SK-N-SH treated with all-trans-retinoic acid at 6 μM for 48 hours (cell line): ENCODE measurements around the gene KRT76.

ENCODE experiments used
- ATAC-seq: fragments of 200-7000 bp; cut with Tn5 transposase; 3 replicates; pipeline ENCODE4 v1.9.1; 2020; ENCODE audit warnings: mild to moderate bottlenecking, moderate library complexity
- ARNTL ChIP-seq: fragments of 450-650 bp; formaldehyde crosslinking; IDR thresholded peaks from 2 replicates; pipeline ENCODE4 v1.5.0; 2020; ENCODE audit warnings: low read depth, mild to moderate bottlenecking, moderate library complexity, borderline replicate concordance
- BACH2 ChIP-seq: fragments of 250-450 bp; sonication (Bioruptor Pico); IDR thresholded peaks from 2 replicates; pipeline ENCODE4 v1.9.0; 2021; ENCODE audit warnings: mild to moderate bottlenecking, borderline replicate concordance
- CSDC2 ChIP-seq: fragments of 250-450 bp; sonication (Bioruptor Pico); IDR thresholded peaks from 2 replicates; pipeline ENCODE4 v1.5.0; 2020; ENCODE audit warnings: mild to moderate bottlenecking, moderate library complexity
- CSRNP3 ChIP-seq: fragments of 250-450 bp; sonication (Bioruptor Pico); IDR thresholded peaks from 2 replicates; pipeline ENCODE4 v1.5.1; 2021; ENCODE audit warnings: mild to moderate bottlenecking, moderate library complexity
- GLIS3 ChIP-seq: fragments of 250-450 bp; sonication (Bioruptor Pico); IDR thresholded peaks from 2 replicates; pipeline ENCODE4 v1.5.0; 2020; ENCODE audit warnings: mild to moderate bottlenecking, moderate library complexity
- PPARA ChIP-seq: fragments of 250-450 bp; sonication (Bioruptor Pico); IDR thresholded peaks from 2 replicates; pipeline ENCODE4 v1.5.0; 2020; ENCODE audit warnings: mild to moderate bottlenecking, borderline replicate concordance
- RARB ChIP-seq: fragments of 250-450 bp; sonication (Bioruptor Pico); IDR thresholded peaks from 2 replicates; pipeline ENCODE4 v1.8.0; 2021; ENCODE audit warnings: mild to moderate bottlenecking, moderate library complexity
- SNAI2 ChIP-seq: fragments of 250-450 bp; sonication (Bioruptor Pico); IDR thresholded peaks from 2 replicates; pipeline ENCODE4 v1.5.0; 2020; ENCODE audit warnings: mild to moderate bottlenecking, moderate library complexity
- TCF4 ChIP-seq: fragments of 250-450 bp; sonication (Bioruptor Pico); IDR thresholded peaks from 2 replicates; pipeline ENCODE4 v1.8.0; 2021; ENCODE audit warnings: mild to moderate bottlenecking, moderate library complexity, borderline replicate concordance
- TOX ChIP-seq: fragments of 250-450 bp; sonication (Bioruptor Pico); IDR thresholded peaks from 2 replicates; pipeline ENCODE4 v1.8.0; 2021; ENCODE audit warnings: mild to moderate bottlenecking, moderate library complexity, borderline replicate concordance
- ZC3H10 ChIP-seq: fragments of 250-450 bp; sonication (Bioruptor Pico); IDR thresholded peaks from 2 replicates; pipeline ENCODE4 v1.5.1; 2021; ENCODE audit warnings: mild to moderate bottlenecking, moderate library complexity
- ZFP3 ChIP-seq: fragments of 250-450 bp; sonication (Bioruptor Pico); IDR thresholded peaks from 2 replicates; pipeline ENCODE4 v1.5.0; 2020; ENCODE audit warnings: mild to moderate bottlenecking, moderate library complexity
- ZFP30 ChIP-seq: fragments of 450-650 bp; formaldehyde crosslinking; IDR thresholded peaks from 2 replicates; pipeline ENCODE4 v1.5.0; 2022; ENCODE audit warnings: mild to moderate bottlenecking, moderate library complexity
- ZNF565 ChIP-seq: fragments of 450-650 bp; formaldehyde crosslinking; conservative IDR thresholded peaks from 2 replicates; pipeline ENCODE4 v1.5.0; 2020; ENCODE audit warnings: low read depth, mild to moderate bottlenecking, moderate library complexity
- ZNF8 ChIP-seq: fragments of 450-650 bp; formaldehyde crosslinking; IDR thresholded peaks from 2 replicates; pipeline ENCODE4 v1.5.0; 2020; ENCODE audit warnings: mild to moderate bottlenecking, moderate library complexity
- TF ChIP-seq, protein P1 (sequence below): fragments of 250-450 bp; sonication (Bioruptor Pico); IDR thresholded peaks from 2 replicates; pipeline ENCODE4 v1.5.1; 2020; ENCODE audit warnings: low read depth, mild to moderate bottlenecking, moderate library complexity
- TF ChIP-seq, protein P2 (sequence below): fragments of 250-450 bp; sonication (Bioruptor Pico); IDR thresholded peaks from 2 replicates; pipeline ENCODE4 v1.8.0; 2020; ENCODE audit warnings: mild to moderate bottlenecking, moderate library complexity, borderline replicate concordance
- TF ChIP-seq, protein P3 (sequence below): fragments of 250-450 bp; sonication (Bioruptor Pico); IDR thresholded peaks from 2 replicates; pipeline ENCODE4 v1.8.0; 2021; ENCODE audit warnings: low read depth, mild to moderate bottlenecking, moderate library complexity, borderline replicate concordance

The KRT76 gene

DNA sequence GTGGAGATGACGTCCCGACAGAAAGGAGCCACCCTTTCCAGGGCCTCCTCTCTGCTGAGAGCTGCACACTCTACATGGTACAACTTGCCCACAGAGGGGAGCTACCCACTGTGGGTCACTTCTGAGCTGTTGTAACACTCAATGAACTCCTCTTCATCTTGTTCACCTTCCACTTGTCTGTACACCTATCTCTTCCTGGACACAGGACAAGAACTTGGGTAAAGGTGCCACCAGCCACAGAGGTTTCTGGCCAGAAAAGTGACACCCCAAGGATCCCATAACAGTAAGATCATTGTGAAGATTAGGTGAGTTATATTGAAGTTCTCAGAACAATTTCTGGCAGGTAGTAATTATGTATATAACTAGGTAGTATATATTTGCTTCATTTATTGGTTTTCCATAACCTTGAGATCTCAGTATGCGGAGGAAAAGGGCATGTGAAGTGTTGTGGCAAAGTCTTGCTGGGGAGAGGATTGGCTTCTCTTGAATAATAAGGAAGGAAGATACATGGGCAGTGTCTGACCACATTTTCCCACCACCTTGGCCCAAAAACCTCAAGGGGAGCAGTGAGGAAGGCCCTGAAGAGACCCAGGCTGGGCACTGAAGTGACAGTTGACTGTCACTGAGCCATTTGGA lies 34.2 kb downstream of the KRT76 start (continued):
- TF ChIP-seq CSRNP3 (no peak), ZFP3 (CRISPR knock-in tag) (no peak)

DNA sequence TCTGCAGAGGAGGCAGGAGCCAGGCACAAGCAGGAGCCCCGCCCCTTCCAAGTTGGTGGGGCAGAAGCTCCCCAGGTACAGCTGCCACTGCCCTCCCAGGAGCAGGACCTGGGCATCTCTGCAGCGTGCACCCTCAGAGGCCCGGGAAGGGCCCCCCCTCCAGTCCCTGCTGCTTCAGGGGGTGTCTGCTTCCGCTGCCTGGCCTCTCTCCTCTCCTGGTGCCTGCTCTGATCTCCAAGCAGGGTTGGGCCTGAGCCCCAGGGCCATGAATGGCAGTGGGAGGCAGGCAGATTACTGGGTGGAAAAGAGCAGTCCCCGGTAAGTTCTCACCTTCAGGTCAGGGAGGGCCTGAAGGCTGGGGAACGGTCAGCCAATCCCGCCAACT lies 35.0 kb downstream of the KRT76 start:
- TF ChIP-seq ZFP30 = no peak
- no peak for ATAC-seq

DNA sequence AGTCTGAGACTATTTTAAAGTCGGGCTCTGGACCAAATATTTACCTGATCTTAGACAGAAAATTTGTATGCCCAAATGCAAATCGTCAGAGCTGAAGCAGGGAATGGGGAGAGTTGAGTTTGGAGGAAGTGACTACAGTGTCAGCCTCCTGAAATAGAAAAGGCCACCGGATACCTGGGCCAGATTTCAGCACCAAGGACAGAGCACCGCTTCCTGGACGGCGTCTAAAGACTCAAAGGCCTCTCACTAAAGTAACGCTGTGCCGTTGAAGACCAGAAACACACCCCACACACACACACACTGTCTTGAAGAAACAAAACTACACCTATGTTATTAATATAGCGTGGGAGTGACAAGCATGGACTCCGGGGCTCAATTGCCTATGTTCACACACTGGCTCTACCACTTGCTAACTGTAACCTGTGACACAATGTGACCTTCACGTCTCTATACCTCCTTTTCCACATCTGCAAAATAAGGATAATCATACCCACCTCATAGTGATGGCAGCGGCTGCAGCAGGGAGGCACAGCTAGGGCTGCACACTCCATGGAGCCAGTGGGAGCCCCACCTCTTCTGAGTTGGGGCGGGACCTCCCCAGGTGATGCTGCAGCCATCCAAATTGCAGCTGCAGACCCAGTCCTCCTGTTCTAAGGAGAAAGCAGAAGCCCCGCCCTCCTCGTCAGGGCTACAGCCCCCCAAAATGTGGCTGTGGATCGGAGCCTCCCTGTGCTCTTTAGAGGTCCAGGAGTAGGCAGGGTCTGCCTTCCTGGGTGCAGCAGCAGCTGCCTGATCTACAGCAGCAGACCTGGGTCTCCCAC lies 35.6 kb downstream of the KRT76 start:
- ATAC-seq = no peak
- TF ChIP-seq, protein P1, sequence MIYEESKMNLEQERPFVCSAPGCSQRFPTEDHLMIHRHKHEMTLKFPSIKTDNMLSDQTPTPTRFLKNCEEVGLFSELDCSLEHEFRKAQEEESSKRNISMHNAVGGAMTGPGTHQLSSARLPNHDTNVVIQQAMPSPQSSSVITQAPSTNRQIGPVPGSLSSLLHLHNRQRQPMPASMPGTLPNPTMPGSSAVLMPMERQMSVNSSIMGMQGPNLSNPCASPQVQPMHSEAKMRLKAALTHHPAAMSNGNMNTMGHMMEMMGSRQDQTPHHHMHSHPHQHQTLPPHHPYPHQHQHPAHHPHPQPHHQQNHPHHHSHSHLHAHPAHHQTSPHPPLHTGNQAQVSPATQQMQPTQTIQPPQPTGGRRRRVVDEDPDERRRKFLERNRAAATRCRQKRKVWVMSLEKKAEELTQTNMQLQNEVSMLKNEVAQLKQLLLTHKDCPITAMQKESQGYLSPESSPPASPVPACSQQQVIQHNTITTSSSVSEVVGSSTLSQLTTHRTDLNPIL (CRISPR knock-in tag) = no peak
- no peak for TF ChIP-seq SNAI2 (CRISPR knock-in tag)
- TF ChIP-seq BACH2 (CRISPR knock-in tag) = no peak
- TF ChIP-seq ZNF8 (CRISPR knock-in tag) = no peak
- TF ChIP-seq TCF4 (CRISPR knock-in tag) = no peak
- TF ChIP-seq RARB (CRISPR knock-in tag) = no peak
- TF ChIP-seq PPARA (CRISPR knock-in tag) = no peak
- TF ChIP-seq TOX (CRISPR knock-in tag) = no peak
- no peak for TF ChIP-seq CSDC2 (CRISPR knock-in tag)
- TF ChIP-seq, protein P2, sequence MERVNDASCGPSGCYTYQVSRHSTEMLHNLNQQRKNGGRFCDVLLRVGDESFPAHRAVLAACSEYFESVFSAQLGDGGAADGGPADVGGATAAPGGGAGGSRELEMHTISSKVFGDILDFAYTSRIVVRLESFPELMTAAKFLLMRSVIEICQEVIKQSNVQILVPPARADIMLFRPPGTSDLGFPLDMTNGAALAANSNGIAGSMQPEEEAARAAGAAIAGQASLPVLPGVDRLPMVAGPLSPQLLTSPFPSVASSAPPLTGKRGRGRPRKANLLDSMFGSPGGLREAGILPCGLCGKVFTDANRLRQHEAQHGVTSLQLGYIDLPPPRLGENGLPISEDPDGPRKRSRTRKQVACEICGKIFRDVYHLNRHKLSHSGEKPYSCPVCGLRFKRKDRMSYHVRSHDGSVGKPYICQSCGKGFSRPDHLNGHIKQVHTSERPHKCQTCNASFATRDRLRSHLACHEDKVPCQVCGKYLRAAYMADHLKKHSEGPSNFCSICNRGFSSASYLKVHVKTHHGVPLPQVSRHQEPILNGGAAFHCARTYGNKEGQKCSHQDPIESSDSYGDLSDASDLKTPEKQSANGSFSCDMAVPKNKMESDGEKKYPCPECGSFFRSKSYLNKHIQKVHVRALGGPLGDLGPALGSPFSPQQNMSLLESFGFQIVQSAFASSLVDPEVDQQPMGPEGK (CRISPR knock-in tag) = no peak
- no peak for TF ChIP-seq ARNTL (CRISPR knock-in tag)
- TF ChIP-seq, protein P3, sequence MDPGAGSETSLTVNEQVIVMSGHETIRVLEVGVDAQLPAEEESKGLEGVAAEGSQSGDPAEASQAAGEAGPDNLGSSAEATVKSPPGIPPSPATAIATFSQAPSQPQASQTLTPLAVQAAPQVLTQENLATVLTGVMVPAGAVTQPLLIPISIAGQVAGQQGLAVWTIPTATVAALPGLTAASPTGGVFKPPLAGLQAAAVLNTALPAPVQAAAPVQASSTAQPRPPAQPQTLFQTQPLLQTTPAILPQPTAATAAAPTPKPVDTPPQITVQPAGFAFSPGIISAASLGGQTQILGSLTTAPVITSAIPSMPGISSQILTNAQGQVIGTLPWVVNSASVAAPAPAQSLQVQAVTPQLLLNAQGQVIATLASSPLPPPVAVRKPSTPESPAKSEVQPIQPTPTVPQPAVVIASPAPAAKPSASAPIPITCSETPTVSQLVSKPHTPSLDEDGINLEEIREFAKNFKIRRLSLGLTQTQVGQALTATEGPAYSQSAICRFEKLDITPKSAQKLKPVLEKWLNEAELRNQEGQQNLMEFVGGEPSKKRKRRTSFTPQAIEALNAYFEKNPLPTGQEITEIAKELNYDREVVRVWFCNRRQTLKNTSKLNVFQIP (CRISPR knock-in tag) = no peak
- TF ChIP-seq ZC3H10 (CRISPR knock-in tag) = no peak
- no peak for TF ChIP-seq GLIS3 (CRISPR knock-in tag)
- TF ChIP-seq CSRNP3 = no peak

DNA sequence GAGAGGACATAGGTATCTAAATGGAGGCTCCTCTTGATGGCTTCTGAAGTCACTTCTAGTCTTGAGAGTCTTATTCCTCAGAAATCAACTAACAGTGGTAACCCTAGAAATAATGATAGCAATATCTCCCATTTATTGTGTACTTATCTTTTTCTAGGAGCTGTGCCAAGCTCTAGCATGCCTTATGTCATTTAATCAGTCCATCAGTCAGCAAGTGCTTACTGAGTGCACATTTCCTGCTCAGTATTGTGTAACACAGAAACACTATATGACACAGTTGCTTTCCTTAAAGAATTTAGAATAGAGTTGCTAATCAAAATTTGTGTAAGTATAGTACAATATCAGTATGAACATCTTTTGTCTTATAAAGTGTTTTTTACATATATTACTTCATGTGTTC lies 36.6 kb downstream of the KRT76 start:
- ATAC-seq = no peak
- no peak for TF ChIP-seq ZNF8 (CRISPR knock-in tag)
- no peak for TF ChIP-seq GLIS3 (CRISPR knock-in tag)
- TF ChIP-seq ZFP30 = no peak
- no peak for TF ChIP-seq ZNF565
- TF ChIP-seq, protein P2 (CRISPR knock-in tag) = no peak
- TF ChIP-seq, all 23 proteins: peak for 0
